Neural progenitor cell (in vitro differentiated cells): ENCODE data around the gene TP53INP2.

Experiments used
- EZH2 ChIP-seq: fragments of 200-600 bp; sonication (generic); IDR thresholded peaks from 2 replicates; pipeline ENCODE4 v1.6.1; 2017; ENCODE audit warnings: antibody characterized with exemption, mild to moderate bottlenecking, moderate library complexity
- TF ChIP-seq, protein P1 (sequence below): fragments of 200-600 bp; sonication (generic); IDR thresholded peaks from 2 replicates; pipeline ENCODE4 v1.5.1; 2017; ENCODE audit warnings: antibody characterized with exemption, mild to moderate bottlenecking

DNA sequence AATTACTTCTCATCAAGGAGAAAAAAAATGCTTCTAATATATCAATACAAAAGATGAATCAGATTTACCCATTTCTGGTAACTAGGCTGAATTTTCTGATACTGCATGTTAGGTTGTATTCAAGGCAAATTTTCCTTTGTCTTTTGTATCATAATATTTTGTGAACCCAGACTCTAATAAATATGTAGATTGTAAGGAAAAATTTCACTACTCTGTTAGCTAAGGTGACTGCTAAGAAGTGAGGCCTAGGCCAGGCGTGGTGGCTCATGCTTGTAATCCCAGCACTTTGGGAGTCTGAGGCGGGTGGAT, 12.7 kb downstream of the TP53INP2 start:
- TF ChIP-seq, protein P1, sequence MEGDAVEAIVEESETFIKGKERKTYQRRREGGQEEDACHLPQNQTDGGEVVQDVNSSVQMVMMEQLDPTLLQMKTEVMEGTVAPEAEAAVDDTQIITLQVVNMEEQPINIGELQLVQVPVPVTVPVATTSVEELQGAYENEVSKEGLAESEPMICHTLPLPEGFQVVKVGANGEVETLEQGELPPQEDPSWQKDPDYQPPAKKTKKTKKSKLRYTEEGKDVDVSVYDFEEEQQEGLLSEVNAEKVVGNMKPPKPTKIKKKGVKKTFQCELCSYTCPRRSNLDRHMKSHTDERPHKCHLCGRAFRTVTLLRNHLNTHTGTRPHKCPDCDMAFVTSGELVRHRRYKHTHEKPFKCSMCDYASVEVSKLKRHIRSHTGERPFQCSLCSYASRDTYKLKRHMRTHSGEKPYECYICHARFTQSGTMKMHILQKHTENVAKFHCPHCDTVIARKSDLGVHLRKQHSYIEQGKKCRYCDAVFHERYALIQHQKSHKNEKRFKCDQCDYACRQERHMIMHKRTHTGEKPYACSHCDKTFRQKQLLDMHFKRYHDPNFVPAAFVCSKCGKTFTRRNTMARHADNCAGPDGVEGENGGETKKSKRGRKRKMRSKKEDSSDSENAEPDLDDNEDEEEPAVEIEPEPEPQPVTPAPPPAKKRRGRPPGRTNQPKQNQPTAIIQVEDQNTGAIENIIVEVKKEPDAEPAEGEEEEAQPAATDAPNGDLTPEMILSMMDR, result no peak
- TF ChIP-seq EZH2, result no peak
